GM12875 (cell line): ENCODE data around the gene RAVER1.

Experiments used
- H3K4me3 ChIP-seq: one replicate; pipeline ENCODE4 v1.5.1; 2011; ENCODE audit warnings: low read depth, low read length, control low read depth
- CTCF ChIP-seq: IDR thresholded peaks from 2 replicates; pipeline ENCODE4 v1.5.1; 2011; ENCODE audit warnings: low read depth, mild to moderate bottlenecking, control low read depth, inconsistent platforms, low read length, moderate library complexity, borderline replicate concordance; ENCODE audit not compliant: insufficient read depth

Gene RAVER1

GRCh38 chr19:10353793-10354391, 20.6 kb upstream of the RAVER1 start:
- no peak overlapping the region for H3K4me3 ChIP-seq
- no peak for TF ChIP-seq CTCF

GRCh38 chr19:10352764-10353671, 19.7 kb upstream of the RAVER1 start:
- no peak for TF ChIP-seq CTCF
- no peak overlapping the region for H3K4me3 ChIP-seq

- TF ChIP-seq CTCF: no peak
- no peak overlapping the region for H3K4me3 ChIP-seq
Measured at GRCh38 chr19:10346509-10346908, 13.2 kb upstream of the RAVER1 start.

GRCh38 chr19:10344780-10345179, 11.5 kb upstream of the RAVER1 start:
- no peak overlapping the region for H3K4me3 ChIP-seq
- TF ChIP-seq CTCF: no peak

GRCh38 chr19:10343495-10343894, 10.2 kb upstream of the RAVER1 start:
- H3K4me3 ChIP-seq: no peak overlapping the region
- no peak for TF ChIP-seq CTCF

- no peak for TF ChIP-seq CTCF
- peak overlapping the region; percentile 55 for H3K4me3 ChIP-seq
Measured at GRCh38 chr19:10339977-10340376, 6.6 kb upstream of the RAVER1 start.
